HG03342 (cell line): ENCODE data around the gene ZNF451.
"Not testable (repeated sequence)": the region's sequence is repeated elsewhere in the genome, so short reads cannot be mapped to it uniquely, and the experiment has no call there.

Experiments used
- ATAC-seq: cut with Tn5 transposase; IDR thresholded peaks from one replicate; pipeline ENCODE4 v1.9.1; 2021; ENCODE audit warnings: mild to moderate bottlenecking, moderate library complexity; ENCODE audit not compliant: unreplicated experiment

The ZNF451 gene

GRCh38 chr6:57089265-57089664, 723 bp upstream of the ZNF451 start:
- ATAC-seq = no peak

DNA sequence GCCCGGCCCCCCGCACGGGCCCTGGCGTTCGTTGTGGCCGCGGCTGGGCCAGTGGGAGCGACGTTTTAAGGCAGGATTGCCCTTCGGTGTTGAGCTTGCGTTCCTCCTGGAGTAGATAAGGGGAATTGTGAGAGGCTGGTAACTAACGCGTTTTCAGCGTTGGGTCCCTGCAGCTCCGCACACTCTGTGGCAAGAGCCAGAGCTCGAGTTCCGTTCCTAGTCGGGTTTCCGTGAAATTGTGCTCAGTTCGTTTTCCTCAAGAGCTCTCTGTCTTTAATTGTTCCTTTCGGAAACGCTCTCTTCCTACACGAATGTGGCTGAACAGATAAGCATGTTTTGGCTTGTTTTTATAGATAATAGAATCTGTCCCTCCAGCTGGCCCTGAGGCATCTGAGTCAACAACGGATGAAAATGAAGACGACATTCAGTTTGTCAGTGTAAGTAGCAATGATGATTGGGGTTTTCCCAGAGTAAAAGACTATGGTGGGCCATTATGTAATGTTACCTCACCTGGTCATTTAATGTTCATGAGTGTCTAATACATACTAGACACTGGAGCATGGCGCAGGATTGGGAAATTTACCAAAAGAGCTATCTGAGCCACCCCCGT, 575 bp downstream of the ZNF451 start:
- peak; percentile 6 for ATAC-seq

- ATAC-seq = not testable (repeated sequence)
Observed at GRCh38 chr6:57091375-57091774, 1.4 kb downstream of the ZNF451 start.

- ATAC-seq = no peak
Observed at GRCh38 chr6:57094689-57095088, 4.7 kb downstream of the ZNF451 start.

- ATAC-seq = no peak
Observed at GRCh38 chr6:57097596-57097995, 7.6 kb downstream of the ZNF451 start.

DNA sequence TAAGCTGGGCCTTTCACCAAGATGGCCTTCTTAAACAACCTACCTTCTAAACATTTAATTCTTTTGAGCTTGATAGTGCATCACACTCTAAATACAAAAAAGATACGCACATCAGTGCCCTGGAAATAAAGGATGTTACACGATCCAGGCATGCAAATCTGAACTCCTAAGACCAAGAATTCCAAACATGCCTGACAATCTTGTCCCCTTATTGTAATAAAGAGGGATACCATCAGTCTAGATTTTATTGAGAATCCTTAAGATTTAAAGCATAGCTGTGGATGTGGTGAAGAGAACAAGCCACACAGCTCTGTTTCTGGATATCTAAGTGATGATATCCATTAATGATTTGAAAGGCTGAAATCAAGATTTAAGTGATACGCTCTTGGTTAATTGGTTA, 13.0 kb downstream of the ZNF451 start:
- ATAC-seq = no peak

DNA sequence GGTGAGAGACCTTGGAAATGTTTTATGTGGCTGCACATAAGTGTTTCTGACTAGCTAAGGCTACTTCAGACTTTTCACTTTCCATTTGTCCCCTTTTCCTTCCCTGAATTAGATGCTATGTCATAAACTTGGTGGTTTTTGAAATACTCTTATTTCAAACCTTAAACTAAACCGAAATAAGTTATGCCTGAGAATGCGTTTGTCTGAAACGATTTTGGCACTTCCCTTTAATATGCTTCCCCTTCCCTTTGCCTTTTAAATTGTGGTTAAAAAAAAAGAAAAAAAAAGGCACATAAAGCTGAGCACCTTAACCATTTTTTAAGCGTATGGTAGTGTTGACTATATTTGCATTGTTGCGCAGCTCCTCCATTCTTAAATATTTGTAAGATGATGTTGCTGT, 14.3 kb downstream of the ZNF451 start:
- no peak for ATAC-seq

- ATAC-seq = no peak
Observed at GRCh38 chr6:57106990-57107389, 17.0 kb downstream of the ZNF451 start.

DNA sequence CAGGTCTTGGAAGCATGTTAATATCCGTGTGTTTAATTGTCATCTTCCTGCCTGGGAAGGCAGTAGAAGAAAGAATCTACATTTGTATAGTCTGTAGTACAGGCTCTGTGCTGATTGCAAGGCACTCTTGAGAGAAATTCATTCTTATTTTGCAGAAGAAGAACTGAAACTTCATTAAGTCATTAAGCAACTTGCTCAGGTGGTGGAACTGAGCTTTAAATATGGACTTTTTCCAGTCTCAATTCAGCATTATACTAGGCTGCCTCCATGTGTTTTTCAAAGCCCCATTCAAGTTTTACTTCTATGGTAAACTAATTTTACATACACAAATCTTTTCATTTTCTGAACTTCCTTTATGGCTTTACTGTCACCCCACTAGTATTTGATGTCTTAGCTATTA, 18.7 kb downstream of the ZNF451 start:
- ATAC-seq = peak; percentile 88

GRCh38 chr6:57109880-57110279, 19.9 kb downstream of the ZNF451 start:
- ATAC-seq = no peak

DNA sequence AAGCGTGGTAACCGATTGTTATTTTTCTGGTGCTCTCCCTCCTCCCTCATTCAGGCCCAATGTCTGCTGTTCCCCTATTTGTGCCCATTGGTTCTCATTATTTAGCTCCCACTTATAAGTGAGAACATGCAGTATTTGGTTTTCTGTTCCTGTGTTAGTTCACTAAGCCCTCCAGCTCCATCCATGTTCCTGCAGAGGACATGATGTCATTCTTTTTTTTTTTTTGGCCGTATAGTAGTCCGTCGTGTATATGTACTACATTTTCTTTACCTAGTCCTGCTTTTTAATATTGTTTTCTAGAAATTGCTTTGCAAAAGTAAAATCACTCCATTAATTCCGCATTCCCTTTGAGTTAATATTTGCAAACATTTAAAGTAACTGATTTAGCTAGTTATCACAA, 23.1 kb downstream of the ZNF451 start:
- no peak for ATAC-seq

GRCh38 chr6:57116776-57117175, 26.8 kb downstream of the ZNF451 start:
- ATAC-seq = no peak

DNA sequence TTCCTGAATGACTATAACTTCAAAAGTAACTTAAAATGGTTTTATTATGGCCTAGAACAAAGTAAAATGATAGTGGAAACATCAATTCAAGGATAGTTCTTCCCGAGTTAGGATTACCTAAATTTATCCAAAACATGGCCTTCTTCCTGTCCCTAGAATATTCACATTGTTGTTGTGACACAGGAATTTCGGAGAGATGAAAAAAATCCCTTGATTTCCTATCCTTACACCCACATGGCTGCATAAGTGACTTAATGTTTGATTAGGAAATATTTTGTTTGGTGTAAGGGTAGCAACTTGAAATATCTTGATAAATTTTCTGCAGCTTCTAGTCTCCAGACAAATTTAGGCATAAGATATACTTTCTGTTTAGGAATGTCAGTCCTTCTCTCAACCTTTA, 27.8 kb downstream of the ZNF451 start:
- ATAC-seq = no peak

GRCh38 chr6:57123111-57123510, 33.1 kb downstream of the ZNF451 start:
- no peak for ATAC-seq

DNA sequence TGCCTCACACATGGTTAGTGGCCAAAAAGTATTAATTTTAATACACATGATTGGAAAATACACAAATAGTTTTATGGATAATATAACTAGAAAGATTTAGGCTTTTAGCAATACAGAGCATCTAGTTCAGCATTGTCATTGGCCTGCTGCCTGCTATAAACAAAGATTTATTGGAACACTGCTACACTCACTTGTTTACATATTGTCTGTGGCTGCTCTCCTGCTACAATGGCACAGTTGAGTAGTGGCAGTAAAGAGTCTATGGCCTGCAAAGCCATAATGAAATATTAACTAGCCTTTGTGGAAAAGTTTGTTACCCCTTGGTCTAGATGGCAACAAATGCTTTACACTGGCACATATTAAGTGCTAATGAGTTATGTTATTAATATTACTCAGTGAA, 37.8 kb downstream of the ZNF451 start:
- no peak for ATAC-seq

DNA sequence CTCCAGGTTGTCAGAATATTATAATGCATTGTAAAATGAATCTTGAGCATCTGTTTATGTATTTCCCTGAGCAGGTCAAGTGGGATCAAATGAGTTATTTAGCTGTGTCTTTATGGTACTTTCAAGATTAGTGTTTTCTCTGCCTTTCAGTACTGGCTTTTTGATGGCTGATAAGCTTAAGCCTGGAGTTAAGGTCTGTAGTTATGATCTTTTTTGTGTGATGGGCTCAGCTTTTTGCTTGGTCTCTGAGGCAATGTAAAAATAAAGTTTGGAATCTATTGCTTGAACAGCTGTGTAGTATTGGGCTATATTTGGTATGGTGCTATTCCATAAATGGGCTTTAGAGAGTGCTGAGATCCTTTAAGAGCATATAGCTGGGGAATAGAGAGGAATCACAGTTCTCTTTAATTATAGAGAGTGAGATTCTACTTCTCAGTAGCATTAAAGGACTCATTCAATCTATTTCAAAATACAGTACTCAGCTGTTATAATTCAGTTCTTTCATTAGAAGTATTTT, 40.7 kb downstream of the ZNF451 start:
- ATAC-seq = no peak

GRCh38 chr6:57134954-57135353, 45.0 kb downstream of the ZNF451 start:
- ATAC-seq = no peak

GRCh38 chr6:57135885-57136284, 45.9 kb downstream of the ZNF451 start:
- ATAC-seq = no peak

GRCh38 chr6:57137350-57137749, 47.4 kb downstream of the ZNF451 start:
- no peak for ATAC-seq

- ATAC-seq = no peak
Observed at GRCh38 chr6:57138026-57138425, 48.0 kb downstream of the ZNF451 start.

GRCh38 chr6:57141451-57142177, 51.6 kb downstream of the ZNF451 start:
- ATAC-seq = no peak

DNA sequence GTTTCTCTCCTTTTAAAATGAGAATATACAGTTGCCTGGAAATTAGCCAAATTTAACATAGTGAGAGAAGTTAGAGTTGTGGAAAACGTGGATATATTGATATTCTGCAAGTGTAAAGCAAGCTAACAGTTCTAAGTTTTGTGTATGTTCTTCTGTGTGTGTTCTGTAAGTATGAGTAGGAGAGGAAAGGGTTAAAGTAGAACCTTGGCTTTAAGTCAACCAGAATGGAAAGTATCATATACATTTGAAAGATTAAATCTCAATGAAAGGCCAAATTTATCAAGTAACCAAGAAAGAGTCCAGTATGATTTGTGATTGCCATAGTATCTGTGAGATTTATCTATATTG, 52.2 kb downstream of the ZNF451 start:
- ATAC-seq = no peak

GRCh38 chr6:57143690-57144089, 53.7 kb downstream of the ZNF451 start:
- ATAC-seq = no peak
